HEK293 (cell line): ENCODE results near the gene CDKN3.

Source experiments
- CTCF ChIA-PET: fragments of 350-600 bp; formaldehyde crosslinking; extraction: SDS; loops from one replicate; lab custom pipeline; 2021; ENCODE audit warnings: antibody characterized with exemption; lab: Yijun Ruan, JAX
- POLR2A ChIA-PET: fragments of 300-600 bp; formaldehyde crosslinking; extraction: SDS; loops from one replicate; lab custom pipeline; 2020; ENCODE audit warnings: antibody characterized with exemption, inconsistent platforms; lab: Yijun Ruan, JAX
- H3K27ac ChIP-seq: fragments of 200-500 bp; sonication (Bioruptor generic); 2 replicates; pipeline ENCODE4 v1.5.1; 2014; ENCODE audit warnings: low read depth, low read length, control low read depth, inconsistent platforms; ENCODE audit errors: extremely low read depth
- H3K36me3 ChIP-seq, 2 experiments: fragments of 200-500 bp in 1 of 2; sonication (Bioruptor generic) in 1 of 2; 1 replicate in 1 of 2; 2 replicates in 1 of 2; pipeline ENCODE4 v1.5.1; 2014 to 2017; ENCODE audit warnings: inconsistent platforms in 2 of 2, low read length in 2 of 2; ENCODE audit not compliant: control insufficient read depth in 2 of 2, insufficient read depth in 1 of 2
- H3K4me1 ChIP-seq: fragments of 200-500 bp; sonication (Bioruptor generic); 2 replicates; pipeline ENCODE4 v1.5.1; 2014; ENCODE audit warnings: mild to moderate bottlenecking, low read length, inconsistent platforms; ENCODE audit not compliant: control insufficient read depth, insufficient read depth
- H3K4me3 ChIP-seq: 2 replicates; pipeline ENCODE4 v1.5.1; 2011; ENCODE audit warnings: low read depth, mild to moderate bottlenecking, control low read depth, low read length, moderate library complexity
- H3K9me3 ChIP-seq: fragments of 200-500 bp; sonication (Bioruptor generic); 2 replicates; pipeline ENCODE4 v1.5.1; 2014; ENCODE audit warnings: low read depth, low read length, inconsistent platforms; ENCODE audit not compliant: control insufficient read depth, insufficient read depth
- TRIM28 ChIP-seq: IDR thresholded peaks from 2 replicates; pipeline ENCODE4 v1.6.1; 2011; ENCODE audit warnings: low read length, control low read depth, borderline replicate concordance
- ZBTB20 ChIP-seq: fragments of 450-650 bp; formaldehyde crosslinking; IDR thresholded peaks from 2 replicates; pipeline ENCODE4 v1.5.1; 2016; ENCODE audit warnings: missing biosample characterization, missing genetic modification characterization
- ZFP41 ChIP-seq: fragments of 450-650 bp; formaldehyde crosslinking; IDR thresholded peaks from 2 replicates; pipeline ENCODE4 v1.5.1; 2016; ENCODE audit warnings: missing biosample characterization, missing genetic modification characterization, borderline replicate concordance
- ZNF211 ChIP-seq: fragments of 450-650 bp; formaldehyde crosslinking; IDR thresholded peaks from 2 replicates; pipeline ENCODE4 v1.5.1; 2016; ENCODE audit warnings: low read depth, missing biosample characterization, missing genetic modification characterization
- ZNF24 ChIP-seq: fragments of 450-650 bp; formaldehyde crosslinking; IDR thresholded peaks from 2 replicates; pipeline ENCODE4 v1.5.1; 2016; ENCODE audit warnings: missing biosample characterization, missing genetic modification characterization
- ZNF248 ChIP-seq: fragments of 450-650 bp; formaldehyde crosslinking; IDR thresholded peaks from 2 replicates; pipeline ENCODE4 v1.5.1; 2017; ENCODE audit warnings: missing biosample characterization, missing genetic modification characterization
- ZNF544 ChIP-seq: fragments of 450-650 bp; formaldehyde crosslinking; IDR thresholded peaks from 2 replicates; pipeline ENCODE4 v1.5.0; 2017; ENCODE audit warnings: missing biosample characterization, missing genetic modification characterization
- ZNF585B ChIP-seq: fragments of 450-650 bp; formaldehyde crosslinking; IDR thresholded peaks from 2 replicates; pipeline ENCODE4 v1.5.1; 2016; ENCODE audit warnings: missing biosample characterization, missing genetic modification characterization
- ZNF654 ChIP-seq: fragments of 450-650 bp; formaldehyde crosslinking; IDR thresholded peaks from 2 replicates; pipeline ENCODE4 v1.5.1; 2016; ENCODE audit warnings: low read depth, missing biosample characterization, missing genetic modification characterization
- TF ChIP-seq, protein P1 (sequence below): fragments of 450-650 bp; formaldehyde crosslinking; IDR thresholded peaks from 2 replicates; pipeline ENCODE4 v1.5.1; 2016; ENCODE audit warnings: missing biosample characterization, missing genetic modification characterization
- TF ChIP-seq, protein P2 (sequence below): fragments of 450-650 bp; formaldehyde crosslinking; IDR thresholded peaks from 2 replicates; pipeline ENCODE4 v1.5.1; 2016; ENCODE audit warnings: missing biosample characterization, missing genetic modification characterization
- TF ChIP-seq, protein P3 (sequence below): fragments of 450-650 bp; formaldehyde crosslinking; IDR thresholded peaks from 2 replicates; pipeline ENCODE4 v1.5.1; 2016; ENCODE audit warnings: missing biosample characterization, missing genetic modification characterization, low read depth
- TF ChIP-seq, protein P4 (sequence below): fragments of 450-650 bp; formaldehyde crosslinking; IDR thresholded peaks from 2 replicates; pipeline ENCODE4 v1.5.1; 2016; ENCODE audit warnings: missing biosample characterization, missing genetic modification characterization
- TF ChIP-seq, protein P5 (sequence below): fragments of 450-650 bp; formaldehyde crosslinking; IDR thresholded peaks from 2 replicates; pipeline ENCODE4 v1.5.1; 2016; ENCODE audit warnings: missing biosample characterization, missing genetic modification characterization
- TF ChIP-seq, protein P6 (sequence below): fragments of 450-650 bp; formaldehyde crosslinking; IDR thresholded peaks from 2 replicates; pipeline ENCODE4 v1.5.1; 2017; ENCODE audit warnings: missing biosample characterization, missing genetic modification characterization
- TF ChIP-seq, protein P7 (sequence below): fragments of 450-650 bp; formaldehyde crosslinking; IDR thresholded peaks from 2 replicates; pipeline ENCODE4 v1.5.1; 2016; ENCODE audit warnings: missing biosample characterization, missing genetic modification characterization

CDKN3 gene

DNA sequence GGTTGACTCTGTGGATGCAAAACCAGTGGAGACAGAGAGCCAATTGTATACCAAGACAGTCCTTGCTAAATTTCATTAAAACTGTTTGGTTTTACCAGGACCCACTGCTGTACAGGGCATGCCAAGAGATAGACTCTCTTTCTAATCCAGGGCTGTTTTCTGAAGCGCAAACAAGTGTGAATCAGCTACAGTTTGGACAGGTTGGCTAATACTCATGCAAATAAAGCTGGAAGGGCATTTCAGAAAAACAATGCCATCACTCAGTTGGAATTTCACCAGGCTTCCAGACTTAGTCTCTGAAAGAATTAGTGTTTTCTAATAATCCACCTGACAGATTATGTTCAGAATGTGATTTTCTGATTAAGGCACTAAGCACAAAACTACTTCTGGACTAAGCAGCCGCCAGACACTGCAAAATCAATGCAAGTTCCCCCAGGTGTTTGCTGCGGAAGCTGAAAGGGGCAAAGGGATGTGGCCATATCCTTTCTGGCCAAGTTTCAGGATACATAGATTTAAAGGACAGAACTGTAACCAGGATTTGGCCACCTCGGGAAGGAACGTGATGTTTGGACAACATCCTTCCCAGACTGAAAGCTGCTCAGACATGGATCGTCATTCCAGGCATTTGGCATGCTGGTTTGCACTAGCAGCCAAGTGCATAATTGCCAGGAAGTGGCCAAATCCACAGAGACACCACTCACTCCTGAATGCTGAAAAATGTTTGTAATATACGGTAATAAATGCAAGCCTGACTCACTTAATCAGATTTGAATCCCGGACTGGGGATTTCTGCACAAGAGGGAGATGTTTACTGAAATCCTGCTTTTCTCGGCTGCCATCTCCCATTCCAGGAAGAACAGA is 32.0 kb upstream of the CDKN3 start:
- Histone ChIP-seq H3K4me3 (no peak overlapping the region), H3K9me3 (no peaks in the 10 kb centered on the region), H3K36me3 (no peaks in the 10 kb centered on the region), H3K27ac (no peak overlapping the region), H3K4me1 (no peaks in the 10 kb centered on the region)
- POLR2A ChIA-PET, result no interaction called here
- CTCF ChIA-PET, result interaction anchor here (1.4 kb wide), 1 partner anchor 56 kb away, joined by 4 read pairs; no protein-coding TSS in a partner anchor
- TF ChIP-seq ZBTB20 (tag by site-specific recombination) (no peak), ZFP41 (tag by site-specific recombination) (no peak), ZNF585B (no peak), ZNF24 (tag by site-specific recombination) (no peak)
- TF ChIP-seq, protein P1, sequence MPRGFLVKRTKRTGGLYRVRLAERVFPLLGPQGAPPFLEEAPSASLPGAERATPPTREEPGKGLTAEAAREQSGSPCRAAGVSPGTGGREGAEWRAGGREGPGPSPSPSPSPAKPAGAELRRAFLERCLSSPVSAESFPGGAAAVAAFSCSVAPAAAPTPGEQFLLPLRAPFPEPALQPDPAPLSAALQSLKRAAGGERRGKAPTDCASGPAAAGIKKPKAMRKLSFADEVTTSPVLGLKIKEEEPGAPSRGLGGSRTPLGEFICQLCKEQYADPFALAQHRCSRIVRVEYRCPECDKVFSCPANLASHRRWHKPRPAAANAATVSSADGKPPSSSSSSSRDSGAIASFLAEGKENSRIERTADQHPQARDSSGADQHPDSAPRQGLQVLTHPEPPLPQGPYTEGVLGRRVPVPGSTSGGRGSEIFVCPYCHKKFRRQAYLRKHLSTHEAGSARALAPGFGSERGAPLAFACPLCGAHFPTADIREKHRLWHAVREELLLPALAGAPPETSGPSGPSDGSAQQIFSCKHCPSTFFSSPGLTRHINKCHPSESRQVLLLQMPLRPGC (tag by site-specific recombination), result no peak
- TF ChIP-seq, protein P2, sequence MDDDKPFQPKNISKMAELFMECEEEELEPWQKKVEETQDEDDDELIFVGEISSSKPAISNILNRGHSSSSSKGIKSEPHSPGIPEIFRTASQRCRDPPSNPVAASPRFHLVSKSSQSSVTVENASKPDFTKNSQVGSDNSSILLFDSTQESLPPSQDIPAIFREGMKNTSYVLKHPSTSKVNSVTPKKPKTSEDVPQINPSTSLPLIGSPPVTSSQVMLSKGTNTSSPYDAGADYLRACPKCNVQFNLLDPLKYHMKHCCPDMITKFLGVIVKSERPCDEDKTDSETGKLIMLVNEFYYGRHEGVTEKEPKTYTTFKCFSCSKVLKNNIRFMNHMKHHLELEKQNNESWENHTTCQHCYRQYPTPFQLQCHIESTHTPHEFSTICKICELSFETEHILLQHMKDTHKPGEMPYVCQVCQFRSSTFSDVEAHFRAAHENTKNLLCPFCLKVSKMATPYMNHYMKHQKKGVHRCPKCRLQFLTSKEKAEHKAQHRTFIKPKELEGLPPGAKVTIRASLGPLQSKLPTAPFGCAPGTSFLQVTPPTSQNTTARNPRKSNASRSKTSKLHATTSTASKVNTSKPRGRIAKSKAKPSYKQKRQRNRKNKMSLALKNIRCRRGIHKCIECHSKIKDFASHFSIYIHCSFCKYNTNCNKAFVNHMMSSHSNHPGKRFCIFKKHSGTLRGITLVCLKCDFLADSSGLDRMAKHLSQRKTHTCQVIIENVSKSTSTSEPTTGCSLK (tag by site-specific recombination), result no peak
- TF ChIP-seq, protein P3, sequence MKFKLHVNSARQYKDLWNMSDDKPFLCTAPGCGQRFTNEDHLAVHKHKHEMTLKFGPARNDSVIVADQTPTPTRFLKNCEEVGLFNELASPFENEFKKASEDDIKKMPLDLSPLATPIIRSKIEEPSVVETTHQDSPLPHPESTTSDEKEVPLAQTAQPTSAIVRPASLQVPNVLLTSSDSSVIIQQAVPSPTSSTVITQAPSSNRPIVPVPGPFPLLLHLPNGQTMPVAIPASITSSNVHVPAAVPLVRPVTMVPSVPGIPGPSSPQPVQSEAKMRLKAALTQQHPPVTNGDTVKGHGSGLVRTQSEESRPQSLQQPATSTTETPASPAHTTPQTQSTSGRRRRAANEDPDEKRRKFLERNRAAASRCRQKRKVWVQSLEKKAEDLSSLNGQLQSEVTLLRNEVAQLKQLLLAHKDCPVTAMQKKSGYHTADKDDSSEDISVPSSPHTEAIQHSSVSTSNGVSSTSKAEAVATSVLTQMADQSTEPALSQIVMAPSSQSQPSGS (tag by site-specific recombination), result no peak
- TF ChIP-seq, all 188 proteins: peak for 0

DNA sequence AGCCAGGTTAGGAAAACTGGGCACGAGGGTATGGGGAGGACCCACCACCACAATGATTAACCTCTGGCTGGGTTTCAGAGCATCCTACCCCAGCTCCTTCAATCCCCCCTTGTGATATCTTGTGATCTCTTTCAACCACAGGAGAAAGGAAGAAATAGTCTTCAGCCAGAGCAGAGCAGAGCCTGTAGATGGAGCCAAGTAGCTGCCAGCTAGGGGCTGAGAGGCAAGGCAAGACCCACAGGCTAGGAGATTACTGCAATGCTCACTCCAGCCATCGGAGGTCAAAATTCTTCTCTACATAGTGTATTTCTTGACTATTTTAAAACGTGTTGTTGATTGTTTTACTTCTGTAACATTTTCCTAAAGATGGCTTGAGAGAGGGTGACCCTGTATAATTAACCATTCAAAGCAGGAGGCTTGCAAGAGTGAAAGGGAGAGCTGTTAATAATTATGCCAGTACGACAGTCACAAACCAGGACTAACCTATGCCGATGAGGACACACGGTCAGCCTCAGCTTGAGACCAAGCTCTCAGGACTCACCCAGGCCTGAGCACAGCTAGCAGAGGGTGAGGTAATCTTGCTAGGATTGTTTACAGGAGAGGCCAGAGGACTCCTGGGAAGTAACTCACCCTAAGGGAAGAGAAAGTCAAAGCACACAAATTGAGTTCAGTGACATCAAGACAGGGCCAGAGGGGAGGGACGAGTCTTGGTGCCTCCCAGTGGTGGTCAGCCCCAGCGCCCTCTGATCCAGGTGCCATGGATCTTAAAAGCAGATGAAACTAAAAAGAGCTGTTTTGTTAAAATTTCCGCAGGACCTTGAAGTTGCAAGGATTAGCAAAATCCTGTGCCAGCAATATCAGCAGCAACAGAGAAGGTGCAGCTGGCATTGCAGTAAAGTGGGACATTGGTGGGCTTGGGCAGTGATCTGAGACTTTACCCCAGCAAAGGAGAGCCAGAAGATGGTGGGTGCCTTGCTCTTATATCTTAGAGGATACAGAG is 29.8 kb upstream of the CDKN3 start:
- H3K27ac ChIP-seq, result no peak overlapping the region
- H3K9me3 ChIP-seq, result no peaks in the 10 kb centered on the region
- CTCF ChIA-PET, result interaction anchor here (0.6 to 2.0 kb wide), 25 partner anchors 9 to 927 kb away, joined by 3 to 12 read pairs (median 4); partner anchors contain the start of gene CDKN3
- POLR2A ChIA-PET, result interaction anchor here (0.8 to 1.6 kb wide), 7 partner anchors 11 to 200 kb away, joined by 3 to 5 read pairs (median 3); partner anchors contain the start of genes CDKN3 and SAMD4A
- H3K4me1 ChIP-seq, result no peaks in the 10 kb centered on the region
- no peak overlapping the region for H3K4me3 ChIP-seq
- H3K36me3 ChIP-seq, result no peaks in the 10 kb centered on the region
- no peak for TF ChIP-seq ZNF248 (tag by site-specific recombination)
- TF ChIP-seq, protein P4, sequence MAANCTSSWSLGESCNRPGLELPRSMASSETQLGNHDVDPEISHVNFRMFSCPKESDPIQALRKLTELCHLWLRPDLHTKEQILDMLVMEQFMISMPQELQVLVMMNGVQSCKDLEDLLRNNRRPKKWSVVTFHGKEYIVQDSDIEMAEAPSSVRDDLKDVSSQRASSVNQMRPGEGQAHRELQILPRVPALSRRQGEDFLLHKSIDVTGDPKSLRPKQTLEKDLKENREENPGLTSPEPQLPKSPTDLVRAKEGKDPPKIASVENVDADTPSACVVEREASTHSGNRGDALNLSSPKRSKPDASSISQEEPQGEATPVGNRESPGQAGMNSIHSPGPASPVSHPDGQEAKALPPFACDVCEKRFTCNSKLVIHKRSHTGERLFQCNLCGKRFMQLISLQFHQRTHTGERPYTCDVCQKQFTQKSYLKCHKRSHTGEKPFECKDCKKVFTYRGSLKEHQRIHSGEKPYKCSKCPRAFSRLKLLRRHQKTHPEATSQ (tag by site-specific recombination), result no peak
- TF ChIP-seq TRIM28, result peak; percentile 71; the same call in 1 of the 2 replicates
- TF ChIP-seq, protein P5, sequence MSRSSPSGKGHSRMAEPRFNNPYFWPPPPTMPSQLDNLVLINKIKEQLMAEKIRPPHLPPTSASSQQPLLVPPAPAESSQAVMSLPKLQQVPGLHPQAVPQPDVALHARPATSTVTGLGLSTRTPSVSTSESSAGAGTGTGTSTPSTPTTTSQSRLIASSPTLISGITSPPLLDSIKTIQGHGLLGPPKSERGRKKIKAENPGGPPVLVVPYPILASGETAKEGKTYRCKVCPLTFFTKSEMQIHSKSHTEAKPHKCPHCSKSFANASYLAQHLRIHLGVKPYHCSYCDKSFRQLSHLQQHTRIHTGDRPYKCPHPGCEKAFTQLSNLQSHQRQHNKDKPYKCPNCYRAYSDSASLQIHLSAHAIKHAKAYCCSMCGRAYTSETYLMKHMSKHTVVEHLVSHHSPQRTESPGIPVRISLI (tag by site-specific recombination), result no peak
- TF ChIP-seq, protein P6, sequence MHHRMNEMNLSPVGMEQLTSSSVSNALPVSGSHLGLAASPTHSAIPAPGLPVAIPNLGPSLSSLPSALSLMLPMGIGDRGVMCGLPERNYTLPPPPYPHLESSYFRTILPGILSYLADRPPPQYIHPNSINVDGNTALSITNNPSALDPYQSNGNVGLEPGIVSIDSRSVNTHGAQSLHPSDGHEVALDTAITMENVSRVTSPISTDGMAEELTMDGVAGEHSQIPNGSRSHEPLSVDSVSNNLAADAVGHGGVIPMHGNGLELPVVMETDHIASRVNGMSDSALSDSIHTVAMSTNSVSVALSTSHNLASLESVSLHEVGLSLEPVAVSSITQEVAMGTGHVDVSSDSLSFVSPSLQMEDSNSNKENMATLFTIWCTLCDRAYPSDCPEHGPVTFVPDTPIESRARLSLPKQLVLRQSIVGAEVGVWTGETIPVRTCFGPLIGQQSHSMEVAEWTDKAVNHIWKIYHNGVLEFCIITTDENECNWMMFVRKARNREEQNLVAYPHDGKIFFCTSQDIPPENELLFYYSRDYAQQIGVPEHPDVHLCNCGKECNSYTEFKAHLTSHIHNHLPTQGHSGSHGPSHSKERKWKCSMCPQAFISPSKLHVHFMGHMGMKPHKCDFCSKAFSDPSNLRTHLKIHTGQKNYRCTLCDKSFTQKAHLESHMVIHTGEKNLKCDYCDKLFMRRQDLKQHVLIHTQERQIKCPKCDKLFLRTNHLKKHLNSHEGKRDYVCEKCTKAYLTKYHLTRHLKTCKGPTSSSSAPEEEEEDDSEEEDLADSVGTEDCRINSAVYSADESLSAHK (tag by site-specific recombination), result no peak
- TF ChIP-seq ZNF211 (tag by site-specific recombination), result no peak
- TF ChIP-seq, protein P7, sequence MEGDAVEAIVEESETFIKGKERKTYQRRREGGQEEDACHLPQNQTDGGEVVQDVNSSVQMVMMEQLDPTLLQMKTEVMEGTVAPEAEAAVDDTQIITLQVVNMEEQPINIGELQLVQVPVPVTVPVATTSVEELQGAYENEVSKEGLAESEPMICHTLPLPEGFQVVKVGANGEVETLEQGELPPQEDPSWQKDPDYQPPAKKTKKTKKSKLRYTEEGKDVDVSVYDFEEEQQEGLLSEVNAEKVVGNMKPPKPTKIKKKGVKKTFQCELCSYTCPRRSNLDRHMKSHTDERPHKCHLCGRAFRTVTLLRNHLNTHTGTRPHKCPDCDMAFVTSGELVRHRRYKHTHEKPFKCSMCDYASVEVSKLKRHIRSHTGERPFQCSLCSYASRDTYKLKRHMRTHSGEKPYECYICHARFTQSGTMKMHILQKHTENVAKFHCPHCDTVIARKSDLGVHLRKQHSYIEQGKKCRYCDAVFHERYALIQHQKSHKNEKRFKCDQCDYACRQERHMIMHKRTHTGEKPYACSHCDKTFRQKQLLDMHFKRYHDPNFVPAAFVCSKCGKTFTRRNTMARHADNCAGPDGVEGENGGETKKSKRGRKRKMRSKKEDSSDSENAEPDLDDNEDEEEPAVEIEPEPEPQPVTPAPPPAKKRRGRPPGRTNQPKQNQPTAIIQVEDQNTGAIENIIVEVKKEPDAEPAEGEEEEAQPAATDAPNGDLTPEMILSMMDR, result peak; percentile 29; the same call in 1 of the 2 replicates
- peak; percentile 69 for TF ChIP-seq ZNF654
- no peak for TF ChIP-seq ZNF544 (tag by site-specific recombination)
